HG03469 (cell line): ENCODE data around the gene NECAB3.
A peak's percentile ranks its signal among the peaks of the same experiment; 100 is the strongest.

ENCODE experiments used
- ATAC-seq: cut with Tn5 transposase; IDR thresholded peaks from one replicate; pipeline ENCODE4 v1.9.1; 2021; ENCODE audit warnings: mild to moderate bottlenecking, moderate library complexity, moderate number of reproducible peaks; ENCODE audit not compliant: unreplicated experiment

Gene NECAB3

GRCh38 chr20:33666293-33667244, 7.7 kb downstream of the NECAB3 start, which contains the start of gene ACTL10:
ACTL10 (plus strand) TSS chr20:33666943; CDS start chr20:33667498, 555 bp downstream.
- peak; percentile 55 for ATAC-seq

GRCh38 chr20:33664762-33665144, 9.5 kb downstream of the NECAB3 start:
- no peak for ATAC-seq

- no peak for ATAC-seq
These were observed 10.0 kb downstream of the NECAB3 start for GRCh38 chr20:33664085-33664761.

- ATAC-seq: no peak
These were observed 10.8 kb downstream of the NECAB3 start for GRCh38 chr20:33663161-33664084.

GRCh38 chr20:33662172-33662571, 12.1 kb downstream of the NECAB3 start, which contains the start of gene C20orf144:
C20orf144 (plus strand) TSS chr20:33662327; CDS start chr20:33662346, 19 bp downstream.
- ATAC-seq: no peak

- no peak for ATAC-seq
These were observed 13.6 kb downstream of the NECAB3 start for GRCh38 chr20:33660685-33661058.

GRCh38 chr20:33660035-33660684, 14.1 kb downstream of the NECAB3 start:
- no peak for ATAC-seq

GRCh38 chr20:33659341-33660034, 14.7 kb downstream of the NECAB3 start:
- no peak for ATAC-seq

GRCh38 chr20:33658929-33659328, 15.3 kb downstream of the NECAB3 start:
- no peak for ATAC-seq

- ATAC-seq: no peak
These were observed 15.7 kb downstream of the NECAB3 start for GRCh38 chr20:33658510-33658909.

- ATAC-seq: no peak
These were observed 16.5 kb downstream of the NECAB3 start for GRCh38 chr20:33657704-33658095.

- no peak for ATAC-seq
These were observed 17.2 kb downstream of the NECAB3 start for GRCh38 chr20:33656783-33657703.

GRCh38 chr20:33656010-33656782, 18.0 kb downstream of the NECAB3 start:
- ATAC-seq: no peak

- no peak for ATAC-seq
These were observed 19.1 kb downstream of the NECAB3 start for GRCh38 chr20:33655164-33655563.

GRCh38 chr20:33654680-33655161, 19.5 kb downstream of the NECAB3 start:
- no peak for ATAC-seq

- no peak for ATAC-seq
These were observed 20.2 kb downstream of the NECAB3 start for GRCh38 chr20:33653900-33654596.
